Loucy (cell line): ENCODE data around the gene FAT1.

Experiments
- CTCF ChIP-seq: fragments of 200-600 bp; sonication (generic); conservative IDR thresholded peaks from 2 replicates; pipeline ENCODE4 v1.5.1; 2014; ENCODE audit warnings: mild to moderate bottlenecking, antibody characterized with exemption, low read length
- EZH2phosphoT487 ChIP-seq: fragments of 200-600 bp; IDR thresholded peaks from 2 replicates; pipeline ENCODE4 v1.6.1; 2018; ENCODE audit warnings: antibody characterized with exemption, mild to moderate bottlenecking, moderate library complexity, borderline replicate concordance

GRCh38 chr4:186701788-186702187 lies 21.9 kb downstream of the FAT1 start:
- TF ChIP-seq CTCF (no peak), EZH2phosphoT487 (no peak)
